Effector memory CD4-positive, alpha-beta T cell (primary cell): ENCODE measurements around the gene SPRED2.

Source experiments
- DNase-seq, 3 donors: peaks; one replicate each; pipeline ENCODE4 v3.0.0-alpha.2; 2020
- H3K27ac ChIP-seq: 2 replicates; pipeline ENCODE4 v1.7.0; 2013; ENCODE audit warnings: mild to moderate bottlenecking, low read length, moderate library complexity; ENCODE audit not compliant: insufficient read depth, poor library complexity, severe bottlenecking
- H3K27me3 ChIP-seq: replicated peaks from 2 replicates; pipeline ENCODE4 v1.7.0; 2013; ENCODE audit warnings: mild to moderate bottlenecking, low read length; ENCODE audit not compliant: insufficient read depth, control insufficient read depth, poor library complexity, severe bottlenecking
- H3K36me3 ChIP-seq: 2 replicates; pipeline ENCODE4 v1.7.0; 2013; ENCODE audit warnings: mild to moderate bottlenecking, low read length, moderate library complexity; ENCODE audit not compliant: control insufficient read depth, insufficient read depth
- H3K4me1 ChIP-seq: 2 replicates; pipeline ENCODE4 v1.7.0; 2013; ENCODE audit warnings: low read length, mild to moderate bottlenecking; ENCODE audit not compliant: control insufficient read depth, insufficient read depth, poor library complexity, severe bottlenecking
- H3K4me3 ChIP-seq: 2 replicates; pipeline ENCODE4 v1.7.0; 2013; ENCODE audit warnings: low read length, low read depth, mild to moderate bottlenecking; ENCODE audit not compliant: insufficient read depth, poor library complexity, severe bottlenecking
- H3K9me3 ChIP-seq: 2 replicates; pipeline ENCODE4 v1.7.0; 2013; ENCODE audit warnings: mild to moderate bottlenecking, low read length, moderate library complexity; ENCODE audit not compliant: control insufficient read depth

Gene SPRED2

GRCh38 chr2:65450393-65450792 is 18.0 kb upstream of the SPRED2 start:
- Histone ChIP-seq H3K36me3 (no peaks in the 10 kb centered on the region), H3K4me3 (no peak overlapping the region), H3K27me3 (no peaks in the 10 kb centered on the region), H3K4me1 (no peaks in the 10 kb centered on the region), H3K9me3 (no peaks in the 10 kb centered on the region), H3K27ac (no peak overlapping the region)
- DNase-seq: no peak

GRCh38 chr2:65443509-65444186 is 11.2 kb upstream of the SPRED2 start:
- Histone ChIP-seq H3K27me3 (no peaks in the 10 kb centered on the region), H3K36me3 (no peaks in the 10 kb centered on the region), H3K9me3 (no peaks in the 10 kb centered on the region), H3K4me1 (no peaks in the 10 kb centered on the region), H3K27ac (no peak overlapping the region), H3K4me3 (no peak overlapping the region)
- no peak for DNase-seq

- Histone ChIP-seq H3K27ac (no peak overlapping the region), H3K4me3 (no peak overlapping the region)
- DNase-seq: no peak
Observed at GRCh38 chr2:65442420-65443020, 10.1 kb upstream of the SPRED2 start.

DNA sequence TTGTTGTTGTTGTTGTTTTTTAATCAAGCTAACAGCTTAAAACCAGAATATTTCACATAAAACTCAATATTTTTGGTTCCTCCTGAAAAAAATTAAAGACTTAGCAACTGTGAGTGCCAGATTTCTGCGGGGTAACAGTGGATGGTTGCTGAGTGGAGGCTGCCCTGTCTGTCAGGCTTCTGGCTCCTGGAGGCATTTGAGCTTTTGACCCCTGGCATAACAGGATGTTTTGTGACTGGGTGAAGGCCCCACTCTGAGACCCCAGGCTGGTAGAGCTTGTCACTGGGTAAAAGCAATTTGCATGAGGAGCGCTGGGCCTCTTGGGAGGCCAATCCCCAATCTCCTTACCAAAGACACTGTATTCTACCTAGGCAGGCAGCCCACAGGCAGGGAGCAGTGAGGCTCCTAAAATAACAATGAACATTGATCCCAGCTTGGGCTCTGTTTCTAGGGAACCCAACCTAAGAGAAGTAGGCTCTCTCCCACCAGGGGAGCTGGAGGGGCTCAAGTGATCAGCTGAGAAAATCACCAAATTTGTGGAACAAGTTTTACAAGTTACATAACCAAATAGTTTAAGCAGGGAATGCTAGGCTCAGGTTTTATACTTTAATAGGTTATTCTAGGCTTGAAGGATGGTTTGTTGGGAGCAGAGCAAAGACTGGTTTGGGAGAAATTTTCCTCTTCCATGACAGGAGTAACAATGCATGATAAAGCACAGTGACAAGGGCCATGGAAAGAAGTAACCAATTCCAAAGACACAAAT is 5.9 kb upstream of the SPRED2 start:
- Histone ChIP-seq H3K27ac (no peak overlapping the region), H3K27me3 (peaks cover 27% of the 10 kb centered on the region), H3K9me3 (no peaks in the 10 kb centered on the region), H3K36me3 (no peaks in the 10 kb centered on the region), H3K4me3 (no peak overlapping the region), H3K4me1 (peaks cover 16% of the 10 kb centered on the region)
- DNase-seq: no peak

More at GRCh38 chr2:65442420-65443020, 10.1 kb upstream of the SPRED2 start:
- Histone ChIP-seq H3K27me3 (no peaks in the 10 kb centered on the region), H3K36me3 (no peaks in the 10 kb centered on the region), H3K4me1 (no peaks in the 10 kb centered on the region), H3K9me3 (no peaks in the 10 kb centered on the region)

DNA sequence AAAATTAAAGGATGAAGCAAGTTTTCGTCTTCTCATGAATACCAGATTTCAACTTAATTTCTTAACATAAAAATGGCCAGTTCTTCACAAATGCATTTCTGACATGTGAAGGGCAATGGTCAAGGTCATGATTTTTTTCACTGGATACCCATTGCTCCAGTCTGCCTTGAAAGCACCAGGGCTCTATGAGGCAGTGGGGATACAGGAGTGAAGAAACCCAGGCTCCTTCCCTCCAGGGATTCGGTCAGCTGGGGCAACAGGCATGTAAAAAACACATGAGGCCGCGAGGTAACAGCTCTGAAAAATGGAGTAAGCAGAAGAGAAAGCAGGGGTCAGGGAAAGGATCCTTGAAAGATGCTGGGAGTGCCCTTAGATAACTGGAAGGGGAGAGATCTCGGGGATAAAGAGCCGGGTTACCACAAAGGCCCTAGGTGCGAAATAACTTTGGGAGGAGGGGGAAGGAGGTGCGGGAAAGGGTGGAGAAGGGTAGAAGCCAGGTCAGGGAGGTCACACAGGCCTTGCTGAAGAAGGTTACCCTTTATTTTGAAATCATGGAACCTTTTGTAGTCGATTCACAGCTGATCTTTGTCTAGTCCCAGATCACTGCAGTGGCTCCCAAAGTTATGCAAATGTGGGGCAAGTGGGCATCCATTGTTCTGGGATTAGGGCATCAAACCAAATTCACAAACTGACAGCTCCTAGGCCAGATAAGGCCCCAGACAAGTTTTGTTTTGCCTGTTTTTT is 5.2 kb upstream of the SPRED2 start:
- H3K4me3 ChIP-seq: no peak overlapping the region

GRCh38 chr2:65436824-65437221 is 4.4 kb upstream of the SPRED2 start:
- Histone ChIP-seq H3K36me3 (no peaks in the 10 kb centered on the region), H3K4me1 (peaks cover 19% of the 10 kb centered on the region), H3K4me3 (peak overlapping the region; percentile 61), H3K27me3 (peaks cover 27% of the 10 kb centered on the region), H3K9me3 (no peaks in the 10 kb centered on the region), H3K27ac (no peak overlapping the region)
- DNase-seq: no peak

More for the DNA sequence above, 5.2 kb upstream of the SPRED2 start:
- H3K9me3 ChIP-seq: no peaks in the 10 kb centered on the region
- no peaks in the 10 kb centered on the region for H3K36me3 ChIP-seq
- peaks cover 19% of the 10 kb centered on the region for H3K4me1 ChIP-seq
- no peak for DNase-seq
- peaks cover 27% of the 10 kb centered on the region for H3K27me3 ChIP-seq
- H3K27ac ChIP-seq: no peak overlapping the region

DNA sequence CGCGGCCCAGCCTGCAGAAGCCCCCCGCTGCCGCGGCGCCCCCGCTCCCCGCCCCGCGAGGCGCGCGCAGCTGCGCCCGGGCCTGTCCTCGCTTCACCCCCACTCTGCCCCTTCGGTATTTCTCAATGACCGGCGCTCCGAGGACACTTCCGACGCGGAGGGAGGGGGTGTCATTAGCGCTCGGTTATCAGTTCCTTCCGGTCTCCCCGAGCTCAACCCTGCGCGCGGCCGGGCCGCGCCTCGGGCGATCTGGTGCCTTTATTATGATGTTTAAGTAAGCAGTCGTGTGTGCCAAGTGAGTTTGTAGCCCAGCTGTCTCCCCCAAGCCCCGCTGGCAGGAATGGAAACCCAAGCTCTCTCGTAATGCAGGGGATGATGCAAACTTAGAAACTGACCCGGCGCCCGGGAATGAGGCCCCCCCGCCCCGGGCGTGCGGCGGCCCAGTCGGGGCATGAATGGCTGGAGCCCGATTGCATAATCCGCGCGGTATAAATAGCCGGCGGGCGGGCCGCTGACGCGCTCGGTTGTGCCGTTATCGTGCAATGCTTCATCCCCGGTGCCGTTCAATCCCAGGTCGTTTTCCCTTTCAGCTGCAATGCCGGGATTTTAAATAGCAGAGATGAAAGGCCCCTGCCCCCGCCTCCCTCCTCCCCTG is 3.9 kb upstream of the SPRED2 start:
- peak in 2 of 3 donors; percentile 9 to 11 for DNase-seq
- H3K4me3 ChIP-seq: peak overlapping the region; percentile 61
- H3K4me1 ChIP-seq: peaks cover 19% of the 10 kb centered on the region
- no peak overlapping the region for H3K27ac ChIP-seq
- no peaks in the 10 kb centered on the region for H3K9me3 ChIP-seq
- H3K36me3 ChIP-seq: no peaks in the 10 kb centered on the region
- H3K27me3 ChIP-seq: peaks cover 27% of the 10 kb centered on the region

DNA sequence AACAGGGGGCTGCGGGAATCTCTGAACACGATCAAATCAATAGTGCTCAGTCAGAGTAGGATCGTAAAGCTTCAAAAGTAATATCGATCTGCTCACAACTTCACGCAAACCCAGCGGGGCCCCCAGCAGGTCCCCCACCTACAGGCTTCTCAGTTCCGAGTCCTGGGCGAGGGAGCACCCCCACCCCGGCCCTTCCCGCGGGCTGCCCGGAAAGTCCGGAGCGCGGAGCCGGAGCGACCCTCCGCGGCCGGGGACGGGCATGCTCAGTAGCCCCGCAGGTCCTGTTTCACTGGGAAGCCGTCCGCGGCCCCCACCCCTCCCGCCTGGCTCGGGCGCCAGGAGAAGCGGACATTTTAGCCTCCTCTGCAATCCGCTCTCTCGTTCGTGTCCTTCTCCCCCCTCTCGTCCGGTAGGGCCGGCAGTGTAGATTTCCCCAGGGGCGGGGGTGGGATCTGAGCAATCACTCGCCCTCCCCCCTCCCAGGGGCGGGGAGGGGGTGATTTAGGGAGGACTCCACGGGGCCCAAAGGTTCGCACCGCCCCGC is 3.3 kb upstream of the SPRED2 start:
- DNase-seq: peak in 2 of 3 donors; percentile 8
- no peaks in the 10 kb centered on the region for H3K9me3 ChIP-seq
- H3K36me3 ChIP-seq: no peaks in the 10 kb centered on the region
- H3K27ac ChIP-seq: no peak overlapping the region
- peak overlapping the region; percentile 61 for H3K4me3 ChIP-seq
- H3K27me3 ChIP-seq: peaks cover 27% of the 10 kb centered on the region
- peaks cover 19% of the 10 kb centered on the region for H3K4me1 ChIP-seq

DNA sequence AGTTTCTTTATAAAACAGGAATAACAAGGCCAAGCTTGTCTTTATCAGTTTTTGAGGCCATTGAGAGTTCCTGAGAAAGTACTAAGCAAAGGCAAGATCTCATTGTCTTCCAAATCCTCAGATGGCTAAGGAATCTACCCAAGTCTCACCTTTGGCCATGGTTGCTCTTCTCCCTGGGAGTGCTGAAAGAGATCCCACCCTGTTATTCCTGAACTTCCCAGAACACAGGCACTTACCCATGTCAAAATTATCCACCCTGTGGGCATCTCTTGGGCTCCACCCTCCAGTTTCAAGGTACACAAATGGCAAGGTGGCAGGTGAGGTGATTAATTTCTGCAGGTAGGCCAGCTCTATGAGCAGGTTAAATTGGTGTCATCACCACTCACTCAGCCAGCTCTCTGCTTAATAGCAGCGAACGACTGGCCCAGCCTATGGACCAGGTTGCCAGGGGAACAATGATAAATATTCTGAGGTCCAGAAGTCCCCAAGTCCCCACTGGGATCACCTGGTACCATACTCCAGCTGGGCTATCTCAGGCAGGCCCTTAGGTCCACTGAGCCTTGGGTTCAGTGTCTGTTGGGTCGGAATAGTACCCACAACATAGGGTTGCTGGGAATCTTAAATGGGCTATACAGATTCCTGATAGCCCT is 2.3 kb upstream of the SPRED2 start:
- Histone ChIP-seq H3K9me3 (no peaks in the 10 kb centered on the region), H3K27ac (no peak overlapping the region), H3K27me3 (peaks cover 27% of the 10 kb centered on the region), H3K36me3 (no peaks in the 10 kb centered on the region), H3K4me3 (no peak overlapping the region), H3K4me1 (peaks cover 19% of the 10 kb centered on the region)
- no peak for DNase-seq
